GM06990 (cell line): ENCODE data around the gene ADSS1.
"Not testable (repeated sequence)": the region's sequence is repeated elsewhere in the genome, so short reads cannot be mapped to it uniquely, and the experiment has no call there.

Experiments used
- DNase-seq: peaks from one replicate; pipeline ENCODE4 v3.0.0-alpha.2; 2011; ENCODE audit not compliant: insufficient read length; ENCODE audit errors: extremely low read depth
- H3K27me3 ChIP-seq: replicated peaks from 2 replicates; pipeline ENCODE4 v1.6.0; 2011; ENCODE audit warnings: low read length; ENCODE audit not compliant: control insufficient read depth, insufficient read depth
- H3K36me3 ChIP-seq: 2 replicates; pipeline ENCODE4 v1.5.1; 2011; ENCODE audit warnings: low read length; ENCODE audit not compliant: control insufficient read depth, insufficient read depth
- H3K4me3 ChIP-seq: replicated peaks from 2 replicates; pipeline ENCODE4 v1.5.1; 2011; ENCODE audit warnings: low read depth, mild to moderate bottlenecking, control low read depth, low read length
- TF ChIP-seq, protein P1 (sequence below): IDR thresholded peaks from 2 replicates; pipeline ENCODE4 v1.5.1; 2011; ENCODE audit warnings: low read length, control low read depth, mild to moderate bottlenecking, inconsistent platforms; ENCODE audit not compliant: insufficient read depth, poor library complexity, severe bottlenecking

Gene ADSS1

DNA sequence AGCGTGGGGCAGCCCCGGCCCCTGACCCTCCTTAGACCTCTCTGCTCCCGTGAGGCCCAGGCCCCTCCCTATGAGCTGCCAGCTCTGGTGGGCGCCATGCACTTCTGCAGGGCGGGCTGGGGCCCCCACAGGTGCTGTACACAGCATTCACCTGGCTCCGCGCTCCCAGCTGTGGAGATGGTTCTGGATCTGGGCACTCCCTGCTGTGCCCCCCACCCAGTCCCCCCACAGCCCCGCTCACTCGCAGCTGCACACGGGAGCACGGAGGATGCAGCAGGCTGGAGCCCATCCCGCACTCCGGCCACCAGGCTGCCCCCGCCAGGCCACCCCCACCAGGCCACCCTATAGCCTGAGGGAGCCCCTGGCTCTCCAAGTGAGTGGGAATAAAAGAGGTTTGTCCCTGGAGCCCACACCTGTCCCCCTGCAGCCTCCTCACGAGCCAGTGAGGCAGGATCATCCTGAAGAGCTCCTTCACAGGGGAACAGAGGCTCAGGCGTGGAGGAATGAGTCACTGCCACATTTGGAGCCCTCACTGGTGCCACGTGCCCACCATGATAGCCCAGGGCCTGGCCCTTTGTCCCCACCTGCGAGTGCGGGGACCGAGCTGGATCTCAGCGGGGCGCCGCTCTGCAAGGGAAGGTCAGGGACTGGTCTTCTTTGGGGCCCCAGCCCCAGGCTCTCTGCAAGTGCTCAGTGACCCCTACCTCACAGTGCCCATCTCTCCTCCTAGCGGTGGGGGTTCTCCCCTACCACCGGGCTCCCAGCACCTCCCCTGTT is 1.9 kb downstream of the ADSS1 start:
- Histone ChIP-seq H3K27me3 (no peaks in the 10 kb centered on the region; the same call in 1 of the 2 replicates), H3K4me3 (no peak overlapping the region), H3K36me3 (no peaks in the 10 kb centered on the region)
- no peak for DNase-seq
- TF ChIP-seq, protein P1, sequence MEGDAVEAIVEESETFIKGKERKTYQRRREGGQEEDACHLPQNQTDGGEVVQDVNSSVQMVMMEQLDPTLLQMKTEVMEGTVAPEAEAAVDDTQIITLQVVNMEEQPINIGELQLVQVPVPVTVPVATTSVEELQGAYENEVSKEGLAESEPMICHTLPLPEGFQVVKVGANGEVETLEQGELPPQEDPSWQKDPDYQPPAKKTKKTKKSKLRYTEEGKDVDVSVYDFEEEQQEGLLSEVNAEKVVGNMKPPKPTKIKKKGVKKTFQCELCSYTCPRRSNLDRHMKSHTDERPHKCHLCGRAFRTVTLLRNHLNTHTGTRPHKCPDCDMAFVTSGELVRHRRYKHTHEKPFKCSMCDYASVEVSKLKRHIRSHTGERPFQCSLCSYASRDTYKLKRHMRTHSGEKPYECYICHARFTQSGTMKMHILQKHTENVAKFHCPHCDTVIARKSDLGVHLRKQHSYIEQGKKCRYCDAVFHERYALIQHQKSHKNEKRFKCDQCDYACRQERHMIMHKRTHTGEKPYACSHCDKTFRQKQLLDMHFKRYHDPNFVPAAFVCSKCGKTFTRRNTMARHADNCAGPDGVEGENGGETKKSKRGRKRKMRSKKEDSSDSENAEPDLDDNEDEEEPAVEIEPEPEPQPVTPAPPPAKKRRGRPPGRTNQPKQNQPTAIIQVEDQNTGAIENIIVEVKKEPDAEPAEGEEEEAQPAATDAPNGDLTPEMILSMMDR: no peak

DNA sequence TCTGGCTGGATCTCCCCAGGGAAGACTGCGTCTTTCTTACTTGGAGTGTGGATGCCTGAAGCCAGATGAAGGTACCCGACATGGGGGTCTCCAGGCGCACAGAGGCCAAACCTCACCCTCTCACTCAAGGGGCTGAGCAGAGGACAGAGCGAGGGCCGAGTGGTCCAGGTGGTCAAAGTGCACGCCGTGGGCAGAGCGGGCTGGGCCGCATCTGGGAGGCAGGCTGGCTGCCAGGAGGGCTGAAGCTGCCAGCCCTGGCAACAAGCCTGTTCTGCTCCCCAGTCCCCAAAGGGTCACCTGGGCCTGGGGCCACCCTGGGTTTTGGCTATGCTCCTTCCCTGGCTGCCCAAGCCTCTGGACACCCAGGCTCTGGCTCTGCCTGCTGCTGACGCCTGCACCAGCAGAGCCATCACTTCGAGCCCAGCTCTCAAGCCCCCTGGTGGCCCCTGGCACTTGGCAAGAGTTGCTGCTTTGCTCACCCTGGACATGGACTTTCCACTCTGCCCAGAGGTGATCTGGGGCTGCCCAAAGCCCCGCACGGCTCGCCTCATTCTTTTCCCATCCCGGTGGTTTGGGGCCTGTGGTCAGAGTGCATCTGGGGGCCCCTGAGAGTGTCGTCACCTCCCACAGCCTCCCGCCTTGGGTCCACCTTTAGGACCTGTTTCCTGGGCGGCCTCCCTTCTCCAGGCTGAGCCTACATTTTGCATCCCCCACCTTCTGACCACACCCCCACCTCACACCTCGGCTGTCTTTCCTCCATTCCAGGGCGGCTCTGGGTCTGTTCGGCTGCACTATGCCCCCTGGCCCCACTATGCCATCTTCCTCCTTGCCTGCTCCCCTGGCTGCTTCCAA is 2.8 kb downstream of the ADSS1 start:
- H3K36me3 ChIP-seq: no peaks in the 10 kb centered on the region
- no peak for DNase-seq
- no peak overlapping the region for H3K4me3 ChIP-seq
- TF ChIP-seq, protein P1: peak; percentile 22
- no peaks in the 10 kb centered on the region; the same call in 1 of the 2 replicates for H3K27me3 ChIP-seq

DNA sequence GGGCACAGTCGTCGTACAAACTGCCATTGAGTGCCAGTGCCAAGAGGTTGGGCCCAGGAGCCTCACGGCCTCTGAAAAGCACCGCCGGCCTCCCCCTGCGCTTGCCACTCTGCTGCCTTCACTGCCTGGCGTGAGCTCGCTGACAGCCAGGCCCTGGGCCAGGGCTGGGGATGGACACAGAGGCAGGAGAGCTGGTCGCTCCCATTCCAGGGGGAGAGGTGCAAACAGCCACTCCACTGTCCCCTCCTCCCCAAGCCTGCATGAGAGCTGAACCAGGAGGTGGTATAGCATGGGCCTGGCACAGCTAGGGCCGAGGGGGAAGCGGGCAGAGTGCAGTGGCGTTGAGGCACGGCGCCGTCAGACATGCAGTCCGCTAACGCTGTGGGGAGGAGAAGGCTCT is 4.6 kb downstream of the ADSS1 start:
- Histone ChIP-seq H3K4me3 (no peak overlapping the region), H3K27me3 (no peaks in the 10 kb centered on the region; the same call in 1 of the 2 replicates), H3K36me3 (no peaks in the 10 kb centered on the region)
- TF ChIP-seq, protein P1: no peak
- DNase-seq: no peak

DNA sequence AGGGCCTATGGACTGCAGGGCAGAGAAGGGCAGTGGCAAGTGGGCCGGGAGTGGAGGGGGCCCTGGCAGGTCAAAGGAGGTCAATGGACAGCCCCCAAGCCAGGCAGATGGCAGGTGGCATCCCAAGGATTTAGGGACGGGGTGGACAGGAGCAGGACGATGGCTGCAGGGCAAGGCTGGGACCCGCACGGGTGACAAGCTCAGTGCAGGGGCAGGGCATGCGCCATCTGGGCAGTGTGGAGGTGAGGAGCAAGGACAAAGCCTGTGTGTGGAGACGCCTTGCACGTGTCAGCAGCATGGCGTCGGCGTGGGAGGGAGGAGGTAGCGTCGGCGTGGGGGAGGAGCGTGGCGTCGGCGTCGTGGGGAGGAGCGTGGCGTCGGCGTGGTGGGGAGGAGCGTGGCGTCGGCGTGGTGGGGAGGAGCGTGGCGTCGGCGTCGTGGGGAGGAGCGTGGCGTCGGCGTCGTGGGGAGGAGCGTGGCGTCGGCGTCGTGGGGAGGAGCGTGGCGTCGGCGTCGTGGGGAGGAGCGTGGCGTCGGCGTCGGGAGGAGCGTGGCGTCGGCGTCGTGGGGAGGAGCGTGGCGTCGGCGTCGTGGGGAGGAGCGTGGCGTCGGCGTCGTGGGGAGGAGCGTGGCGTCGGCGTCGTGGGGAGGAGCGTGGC is 5.3 kb downstream of the ADSS1 start:
- not testable (repeated sequence) for H3K4me3 ChIP-seq, H3K36me3 ChIP-seq, H3K27me3 ChIP-seq, DNase-seq

DNA sequence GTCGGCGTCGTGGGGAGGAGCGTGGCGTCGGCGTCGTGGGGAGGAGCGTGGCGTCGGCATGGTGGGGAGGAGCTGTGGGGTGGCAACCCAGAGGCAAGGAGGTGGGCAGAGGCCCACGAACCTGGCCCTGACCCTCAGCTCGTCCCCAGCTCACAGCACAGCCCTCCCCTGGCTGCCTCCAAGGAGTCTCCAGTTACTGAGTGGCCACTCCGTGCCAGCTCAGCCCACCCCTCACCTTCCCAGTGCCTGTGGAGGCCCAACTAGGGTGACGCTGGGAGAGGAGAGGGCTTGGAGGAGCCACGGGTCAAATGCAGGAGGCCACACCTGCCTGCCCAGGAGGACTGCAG is 5.8 kb downstream of the ADSS1 start:
- DNase-seq: no peak
- Histone ChIP-seq H3K4me3 (no peak overlapping the region), H3K27me3 (no peaks in the 10 kb centered on the region; the same call in 1 of the 2 replicates), H3K36me3 (no peaks in the 10 kb centered on the region)
- TF ChIP-seq, protein P1: no peak

DNA sequence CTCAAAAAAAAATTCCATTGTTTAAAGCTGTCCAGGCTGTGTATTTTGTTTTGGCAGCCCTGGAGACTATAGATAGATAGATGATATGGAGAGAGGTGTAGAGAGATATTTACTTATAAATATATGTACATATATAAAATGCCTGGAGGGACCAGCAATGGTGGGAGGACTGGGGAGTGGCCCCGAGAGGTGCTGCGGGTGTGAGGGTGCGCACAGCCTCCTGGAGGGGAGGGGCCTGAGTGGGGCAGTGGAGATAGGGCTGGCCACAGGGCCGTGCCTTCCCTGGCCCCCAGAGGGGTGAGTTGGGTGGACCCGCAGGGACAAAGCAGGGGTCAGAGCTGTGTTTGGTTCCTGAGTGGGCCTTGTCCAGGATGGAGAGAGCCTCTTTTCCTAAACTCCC is 6.5 kb downstream of the ADSS1 start:
- H3K27me3 ChIP-seq: peaks cover under 1% of the 10 kb centered on the region; the same call in 1 of the 2 replicates
- no peak for DNase-seq
- H3K4me3 ChIP-seq: no peak overlapping the region

More for the DNA sequence above, 6.5 kb downstream of the ADSS1 start:
- H3K36me3 ChIP-seq: no peaks in the 10 kb centered on the region
- TF ChIP-seq, protein P1: no peak
